Epidermal melanocyte (primary cell): ENCODE measurements around the gene ATRN.
"Not testable (repeated sequence)": the region's sequence is repeated elsewhere in the genome, so short reads cannot be mapped to it uniquely, and the experiment has no call there.

ENCODE experiments used
- DNase-seq: peaks from one replicate; pipeline ENCODE4 v3.0.0; 2011; ENCODE audit warnings: low spot score; ENCODE audit not compliant: insufficient read length

Gene ATRN

DNA sequence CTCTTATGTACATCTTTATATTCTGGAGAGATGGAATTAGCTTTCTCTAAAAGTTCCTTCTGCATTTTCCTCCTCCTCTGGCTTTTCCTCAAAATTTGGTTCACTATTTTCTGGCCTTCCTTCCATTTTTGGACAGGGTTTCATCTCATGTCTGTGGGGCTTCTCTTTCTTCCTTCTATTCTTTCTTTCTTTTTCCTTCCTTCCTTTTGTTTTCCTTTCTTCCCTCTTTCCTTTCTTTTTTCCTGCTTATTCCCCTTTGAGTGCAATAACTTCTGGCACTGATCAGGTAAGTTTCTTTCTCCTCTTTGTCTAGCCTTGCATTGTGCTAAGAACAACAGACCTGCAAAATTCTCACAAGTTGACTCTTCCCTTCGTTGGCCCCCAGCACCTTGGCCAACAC lies 5.5 kb upstream of the ATRN start:
- no peak for DNase-seq

DNA sequence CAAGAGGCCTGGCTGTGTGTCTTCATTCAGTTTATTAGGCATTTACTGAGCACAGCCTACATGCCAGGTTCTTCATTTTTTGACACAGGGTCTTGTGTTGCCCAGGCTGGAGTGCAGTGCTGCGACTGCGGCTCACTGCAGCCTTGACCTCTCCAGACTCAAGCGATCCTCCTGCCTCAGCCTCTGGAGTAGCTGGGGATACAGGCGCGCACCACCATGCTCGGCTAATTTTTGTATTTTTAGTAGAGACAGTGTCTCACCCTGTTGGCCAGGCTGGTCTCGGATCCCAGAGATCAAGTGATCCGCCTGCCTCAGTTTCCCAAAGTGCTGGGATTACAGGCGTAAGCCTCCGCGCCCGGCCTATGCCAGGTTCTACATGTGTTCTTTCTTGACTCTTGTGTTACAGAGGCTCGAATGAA lies 601 bp upstream of the ATRN start:
- DNase-seq = no peak

DNA sequence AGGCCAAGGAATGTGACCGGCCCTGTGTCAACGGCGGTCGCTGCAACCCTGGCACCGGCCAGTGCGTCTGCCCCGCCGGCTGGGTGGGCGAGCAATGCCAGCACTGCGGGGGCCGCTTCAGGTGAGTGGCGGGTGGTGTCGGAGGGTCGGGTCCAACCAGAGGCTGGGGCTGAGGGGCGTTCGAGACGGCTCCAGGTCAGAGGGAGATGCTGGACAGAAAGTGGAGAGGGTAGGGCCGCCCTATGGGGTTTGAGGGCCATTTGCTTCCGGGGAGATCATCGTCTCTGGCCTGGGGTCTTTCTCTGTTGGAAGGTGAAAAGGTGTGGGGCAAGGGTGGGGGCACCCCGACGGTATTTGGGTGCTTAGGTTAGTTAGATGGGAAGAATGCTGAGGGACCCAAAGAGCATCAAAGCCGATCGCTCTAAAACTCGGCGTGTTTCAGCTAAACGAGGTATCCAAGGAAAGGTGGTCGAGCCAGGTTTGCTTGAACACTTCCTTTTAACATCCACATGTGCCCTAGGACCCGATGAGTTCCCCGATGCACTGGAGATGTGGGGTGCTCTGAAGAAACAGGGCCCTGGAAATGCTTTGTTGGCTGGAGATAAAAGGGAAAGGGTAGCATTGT lies 691 bp downstream of the ATRN start:
- no peak for DNase-seq

DNA sequence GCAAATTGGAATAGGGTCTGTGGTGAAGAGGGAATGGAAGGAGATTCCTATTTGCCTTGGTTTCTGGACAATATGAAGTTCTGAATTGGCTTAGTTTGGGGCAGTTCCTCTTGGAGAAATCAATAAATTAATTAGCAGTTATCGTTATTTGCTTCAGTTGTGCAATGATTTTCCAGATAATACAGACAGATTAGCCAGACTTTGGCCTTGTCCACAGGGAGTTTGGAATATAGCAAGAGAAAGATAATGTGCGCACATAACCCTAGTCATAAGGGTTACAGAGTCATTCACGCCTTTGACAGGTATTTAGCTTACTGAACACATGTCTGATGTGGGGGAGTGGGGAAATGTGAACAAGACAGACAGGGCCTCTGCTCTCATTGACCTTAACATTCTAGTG lies 1.3 kb downstream of the ATRN start:
- no peak for DNase-seq

DNA sequence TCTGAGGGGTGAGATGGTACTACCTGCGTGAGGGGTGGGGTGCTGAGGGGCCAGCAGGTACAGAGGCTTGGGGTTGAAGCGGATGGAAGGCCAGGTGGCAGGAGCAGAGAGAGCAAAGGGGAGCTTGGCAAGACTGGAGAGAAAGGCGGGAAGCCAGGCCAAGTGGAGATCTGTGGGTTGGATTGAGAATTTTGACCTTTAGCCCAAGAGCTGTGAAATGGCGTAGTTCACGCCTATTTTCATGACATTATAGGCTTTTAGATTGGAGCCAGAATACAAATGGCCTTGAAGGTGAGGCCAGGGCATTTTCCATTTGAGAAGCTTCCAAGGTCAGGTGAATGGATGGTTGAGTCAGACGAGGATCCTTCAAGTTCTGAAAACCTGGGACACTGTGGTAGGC lies 2.5 kb downstream of the ATRN start:
- no peak for DNase-seq

DNA sequence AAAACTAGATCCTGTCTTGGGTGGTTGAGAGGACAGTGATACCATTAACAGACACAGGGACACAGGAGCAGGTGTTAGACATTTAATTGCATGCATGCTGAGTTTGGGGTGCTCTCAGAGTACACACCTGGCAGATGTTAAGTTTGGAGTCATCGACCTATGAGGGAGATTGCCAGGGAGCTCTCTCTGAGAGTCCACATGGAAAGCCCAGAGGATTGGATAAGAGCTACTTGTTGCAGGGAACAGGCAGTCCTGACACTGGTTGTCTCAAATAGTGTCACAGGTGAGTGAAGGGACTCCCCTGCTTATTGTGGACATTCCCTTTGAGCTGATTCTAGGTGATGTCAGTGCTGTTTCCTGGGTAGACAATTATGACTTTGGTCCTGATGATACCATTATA lies 3.1 kb downstream of the ATRN start:
- no peak for DNase-seq

DNA sequence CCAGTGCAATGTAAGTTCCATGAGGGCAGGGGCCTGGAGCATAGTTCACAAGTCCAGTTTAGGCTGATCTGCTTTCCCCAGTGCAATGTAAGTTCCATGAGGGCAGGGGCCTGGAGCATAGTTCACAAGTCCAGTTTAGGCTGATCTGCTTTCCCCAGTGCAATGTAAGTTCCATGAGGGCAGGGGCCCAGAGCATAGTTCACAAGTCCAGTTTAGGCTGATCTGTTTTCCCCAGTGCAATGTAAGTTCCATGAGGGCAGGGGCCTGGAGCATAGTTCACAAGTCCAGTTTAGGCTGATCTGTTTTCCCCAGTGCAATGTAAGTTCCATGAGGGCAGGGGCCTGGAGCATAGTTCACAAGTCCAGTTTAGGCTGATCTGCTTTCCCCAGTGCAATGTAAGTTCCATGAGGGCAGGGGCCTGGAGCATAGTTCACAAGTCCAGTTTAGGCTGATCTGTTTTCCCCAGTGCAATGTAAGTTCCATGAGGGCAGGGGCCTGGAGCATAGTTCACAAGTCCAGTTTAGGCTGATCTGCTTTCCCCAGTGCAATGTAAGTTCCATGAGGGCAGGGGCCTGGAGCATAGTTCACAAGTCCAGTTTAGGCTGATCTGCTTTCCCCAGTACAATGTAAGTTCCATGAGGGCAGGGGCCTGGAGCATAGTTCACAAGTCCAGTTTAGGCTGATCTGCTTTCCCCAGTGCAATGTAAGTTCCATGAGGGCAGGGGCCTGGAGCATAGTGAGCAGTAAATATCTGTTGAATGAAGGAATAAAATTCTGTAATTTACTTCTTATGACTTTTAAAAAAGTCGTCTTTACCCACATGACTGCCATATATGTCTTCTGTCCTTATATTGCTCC lies 6.4 kb downstream of the ATRN start:
- not testable (repeated sequence) for DNase-seq

DNA sequence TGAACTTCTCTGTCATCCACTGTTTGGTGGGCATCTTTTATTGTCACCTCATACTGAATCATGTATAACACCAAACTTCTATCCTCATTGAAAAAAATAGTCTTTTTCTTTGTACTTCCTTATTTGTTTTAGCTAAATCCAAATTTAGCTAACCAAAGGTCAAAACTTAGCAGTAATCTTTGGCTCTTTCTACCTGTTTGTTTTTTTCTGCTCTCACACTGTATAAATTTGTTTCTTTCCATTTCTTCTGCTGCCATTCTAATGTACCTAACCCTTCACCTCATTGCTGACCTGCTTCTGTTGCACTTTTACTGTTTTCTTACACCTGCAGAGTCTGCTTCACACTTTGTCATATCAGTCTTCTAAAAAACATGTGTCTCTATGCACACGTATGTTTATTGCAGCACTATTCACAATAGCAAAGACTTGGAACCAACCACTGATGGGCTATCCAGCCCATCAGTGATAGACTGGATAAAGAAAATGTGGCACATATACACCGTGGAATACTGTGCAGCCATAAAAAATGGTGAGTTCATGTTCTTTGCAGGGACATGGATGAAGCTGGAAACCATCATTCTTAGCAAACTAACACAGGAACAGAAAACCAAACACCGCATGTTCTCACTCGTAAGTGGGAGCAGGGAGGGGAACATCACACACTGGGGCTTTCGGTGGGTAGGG lies 7.2 kb downstream of the ATRN start:
- DNase-seq = no peak

DNA sequence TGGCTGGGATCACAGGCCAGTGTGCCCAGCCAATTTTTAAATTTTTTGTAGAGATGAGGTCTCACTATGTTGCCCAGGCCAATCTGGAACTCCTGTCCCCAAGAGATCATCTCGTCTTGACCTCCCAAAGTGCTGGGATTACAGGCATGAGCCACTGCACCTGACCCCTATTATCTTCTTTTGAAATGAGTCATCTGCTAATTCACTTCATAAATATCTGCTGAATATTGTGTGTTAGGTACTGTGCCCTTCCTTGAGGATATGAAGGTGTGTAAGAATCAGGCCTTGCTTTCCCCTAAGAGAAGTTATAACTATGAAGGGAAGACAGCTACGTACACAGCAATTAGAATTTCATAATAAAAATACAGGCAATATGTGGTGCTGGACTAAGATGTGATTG lies 8.2 kb downstream of the ATRN start:
- no peak for DNase-seq

DNA sequence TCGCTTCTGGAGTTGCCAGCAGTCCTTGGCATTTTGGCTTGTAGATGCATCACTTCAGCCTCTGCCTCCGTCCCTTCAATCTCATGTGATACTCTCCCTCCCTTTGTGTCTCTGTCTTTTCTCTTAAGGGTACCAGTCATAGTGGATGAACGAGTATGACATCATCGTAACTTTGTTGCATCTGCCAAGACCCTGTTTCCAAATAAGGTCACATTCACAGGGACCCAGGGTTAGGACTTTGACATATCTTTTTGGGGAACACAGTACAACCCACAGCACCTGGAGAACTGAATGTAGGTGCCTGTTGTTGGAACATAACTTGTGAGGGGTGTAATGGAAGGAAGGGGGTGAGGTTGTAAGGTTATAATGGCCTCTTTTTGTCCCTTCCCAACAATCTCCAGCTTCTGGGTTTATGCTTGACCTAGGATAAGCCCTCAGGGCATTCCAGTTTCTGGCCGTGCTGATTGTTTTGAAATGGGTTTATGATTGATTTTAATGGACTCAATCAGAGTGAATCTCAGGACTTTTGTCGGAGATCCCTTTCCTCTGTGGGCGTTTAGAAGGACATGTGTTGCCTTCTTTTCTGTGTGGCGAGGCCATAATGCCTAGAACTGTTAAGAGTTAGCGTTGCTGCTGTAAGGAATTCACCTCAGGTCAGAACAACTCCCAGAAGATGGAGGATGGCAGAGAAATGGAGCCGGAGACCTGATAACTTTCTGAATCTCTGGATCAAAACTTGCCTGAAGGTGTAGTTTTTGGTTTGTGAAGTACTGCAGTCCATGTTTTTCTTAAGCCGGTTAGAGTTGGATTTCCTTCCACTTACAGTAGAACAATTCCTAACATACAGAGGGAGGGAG lies 9.2 kb downstream of the ATRN start:
- no peak for DNase-seq

DNA sequence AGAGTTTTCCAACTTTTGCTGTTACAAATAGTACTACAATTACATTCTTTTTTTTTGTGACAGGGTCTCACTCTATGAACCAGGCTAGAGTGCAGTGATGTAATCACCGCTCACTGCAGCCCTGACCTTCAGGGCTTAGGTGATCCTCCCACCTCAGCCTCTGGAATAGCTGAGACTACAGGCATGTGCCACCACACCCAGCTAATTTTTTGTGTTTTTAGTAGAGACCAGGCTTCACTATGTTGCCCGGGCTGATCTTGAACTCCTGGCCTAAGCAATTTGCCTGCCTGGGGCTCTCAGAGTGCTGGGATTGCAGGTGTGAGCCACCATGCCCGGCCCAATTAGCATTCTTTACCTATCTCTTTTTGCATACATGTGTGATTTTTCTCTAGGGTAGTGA lies 12.5 kb downstream of the ATRN start:
- DNase-seq = no peak

DNA sequence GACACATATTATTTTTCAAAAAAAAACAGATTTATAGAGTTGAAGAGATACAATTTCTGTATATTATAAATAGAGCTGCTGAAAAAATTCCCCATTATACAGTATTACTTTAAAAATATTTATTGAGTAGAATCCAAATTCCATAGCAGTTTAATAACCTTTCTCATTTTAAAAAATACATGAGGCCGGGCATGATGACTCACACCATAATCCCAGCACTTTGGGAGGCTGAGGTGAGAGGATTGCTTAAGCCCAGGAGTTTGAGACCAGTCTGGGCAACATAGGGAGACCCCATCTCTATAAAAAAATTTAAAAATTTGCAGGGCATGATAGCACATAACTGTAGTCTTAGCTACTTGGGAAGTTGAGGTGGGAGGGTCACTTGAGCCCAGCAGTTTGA lies 13.0 kb downstream of the ATRN start:
- no peak for DNase-seq

DNA sequence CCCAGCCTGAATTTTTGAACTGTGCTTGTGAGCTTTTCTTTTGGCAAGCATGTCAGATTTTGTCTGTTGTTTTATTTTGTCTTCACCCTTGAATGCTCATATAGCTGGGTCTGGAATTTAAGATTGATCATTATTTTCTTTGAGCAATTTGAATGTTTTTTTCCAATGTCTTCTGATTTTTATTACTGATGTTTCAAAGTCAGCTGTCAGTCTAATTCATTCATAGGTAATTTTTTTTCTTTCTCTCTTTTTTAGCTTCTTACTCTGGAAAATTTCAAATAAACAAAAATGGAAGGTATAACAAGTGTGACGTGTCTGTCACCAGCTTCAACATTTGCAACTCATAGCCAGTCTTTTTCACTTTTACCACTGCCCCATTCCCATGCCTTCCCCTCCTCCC lies 15.1 kb downstream of the ATRN start:
- no peak for DNase-seq

DNA sequence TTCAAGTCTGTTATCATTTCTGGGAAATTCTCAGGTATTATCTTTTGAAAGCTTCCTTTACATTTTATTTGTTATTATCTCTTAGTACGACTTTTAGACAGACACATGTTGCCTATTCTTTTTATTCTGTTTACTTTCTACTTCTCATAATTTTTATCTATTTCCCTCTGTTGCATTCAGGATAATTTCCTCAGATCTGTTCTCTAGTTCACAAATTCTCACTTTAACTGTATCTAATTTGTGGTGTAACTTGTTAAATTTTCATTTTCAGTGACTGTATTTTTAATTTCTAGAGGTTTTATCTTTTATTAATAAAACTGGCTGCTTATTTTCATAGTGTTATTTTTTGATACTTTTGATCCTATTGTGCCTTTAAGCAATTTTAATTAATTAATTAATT lies 16.0 kb downstream of the ATRN start:
- no peak for DNase-seq

DNA sequence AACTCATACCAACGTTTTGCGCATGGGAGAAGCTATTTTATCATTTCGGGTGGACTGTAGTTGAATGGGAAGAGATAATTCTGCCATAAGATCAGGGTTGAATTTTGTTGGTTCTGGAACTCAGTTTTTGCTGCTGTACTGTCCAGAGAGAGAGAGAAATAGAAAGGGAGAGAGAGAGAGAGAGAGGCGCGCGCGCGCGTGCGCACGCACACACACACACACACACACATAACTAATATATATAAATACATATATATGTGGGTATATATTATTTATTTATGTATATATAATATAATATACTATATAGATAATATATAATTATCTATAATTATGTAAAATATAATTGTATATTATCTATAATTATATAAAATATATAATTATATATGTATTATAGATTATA lies 21.9 kb downstream of the ATRN start:
- DNase-seq = no peak

DNA sequence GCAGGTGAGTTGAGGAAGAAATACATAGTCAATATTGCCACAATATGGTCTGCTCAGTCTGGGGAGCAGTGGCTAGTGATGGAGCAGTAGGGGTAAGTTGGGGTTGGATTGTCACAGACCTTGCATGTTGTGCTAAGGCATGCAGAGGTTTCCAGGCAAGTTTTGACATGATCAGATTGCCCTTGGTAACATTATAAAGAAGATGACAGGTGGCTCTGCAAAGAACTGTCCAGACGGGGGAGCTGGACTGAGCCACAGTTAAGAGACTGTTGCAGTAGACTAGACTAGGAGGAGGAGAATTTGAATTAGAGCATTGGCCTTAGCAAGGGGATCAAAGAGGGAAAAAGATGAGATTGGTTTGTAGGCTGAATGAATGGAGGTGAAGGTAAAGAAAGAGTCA lies 23.4 kb downstream of the ATRN start:
- no peak for DNase-seq

DNA sequence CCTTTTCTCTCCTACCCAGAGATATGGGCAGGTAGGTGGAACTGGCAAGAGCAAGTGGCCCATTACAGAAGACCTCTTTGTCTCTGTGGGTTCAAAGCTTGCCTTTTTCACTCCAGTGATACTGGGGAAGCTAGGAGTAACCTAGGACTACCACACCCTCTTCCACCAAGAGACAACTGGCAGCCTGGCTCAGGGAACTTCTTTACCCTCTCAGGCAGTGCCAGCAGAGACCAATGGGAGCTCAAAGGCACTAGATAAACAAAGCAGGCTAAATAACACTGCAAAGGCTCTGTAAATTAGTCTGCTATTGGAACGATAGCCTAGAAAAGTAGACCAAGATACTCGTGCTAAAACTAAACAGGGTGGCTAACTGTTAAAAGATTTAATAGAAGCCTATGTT lies 32.1 kb downstream of the ATRN start:
- no peak for DNase-seq

DNA sequence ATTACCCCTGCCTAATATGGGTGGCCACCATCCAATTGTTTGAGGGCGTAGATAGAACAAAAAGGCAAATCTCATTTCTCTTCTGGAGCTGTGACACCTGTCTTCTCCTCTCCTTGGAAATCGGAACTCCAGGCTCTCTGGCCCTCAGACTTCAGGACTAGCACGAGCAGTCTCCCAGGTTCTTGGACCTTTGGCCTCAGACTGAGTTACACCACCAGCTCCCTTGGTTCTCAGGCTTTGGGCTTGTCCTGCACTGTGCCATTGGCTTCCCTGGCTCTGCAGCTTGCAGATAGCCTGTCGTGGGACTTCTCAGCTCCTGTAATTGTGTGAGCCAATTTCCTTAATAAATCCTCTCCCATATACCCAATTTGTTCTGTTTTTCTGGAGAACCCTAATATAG lies 34.3 kb downstream of the ATRN start:
- DNase-seq = no peak

DNA sequence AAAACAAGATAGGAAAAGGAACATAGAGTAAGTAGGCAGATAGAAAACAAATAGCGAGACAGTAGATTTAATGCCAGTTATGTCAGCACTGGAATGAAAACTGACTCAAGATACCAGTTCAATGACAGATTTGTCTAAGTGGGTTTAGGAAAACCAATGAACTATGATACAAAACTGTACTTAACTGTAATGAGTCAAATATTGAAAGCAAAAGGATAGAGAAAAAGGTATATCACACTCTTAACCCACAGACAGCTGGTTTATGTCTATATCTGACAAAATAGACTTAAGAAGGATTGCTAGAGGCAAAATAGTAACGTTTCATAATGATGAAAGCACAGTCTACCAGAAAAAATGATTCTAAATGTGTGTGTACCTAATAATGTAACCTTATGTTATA lies 38.2 kb downstream of the ATRN start:
- no peak for DNase-seq

DNA sequence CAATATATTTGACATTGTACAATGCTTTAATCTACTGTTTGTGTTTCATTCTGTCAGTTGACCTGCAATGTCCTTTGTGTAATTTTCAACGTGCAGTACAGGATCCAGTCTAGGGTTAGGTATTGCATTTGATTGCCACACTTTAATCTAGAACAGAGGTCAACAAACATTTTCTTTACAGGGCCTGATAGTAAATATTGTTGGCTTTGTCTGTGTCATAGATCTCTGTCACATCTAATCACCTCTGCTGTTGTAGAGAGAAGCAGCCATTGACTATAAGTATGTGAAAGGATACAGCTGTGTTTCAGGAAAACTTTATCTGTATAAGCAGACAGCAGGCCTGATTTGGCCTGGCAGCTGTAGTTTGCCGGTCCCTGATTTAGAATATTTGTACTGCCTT lies 39.3 kb downstream of the ATRN start:
- DNase-seq = no peak

DNA sequence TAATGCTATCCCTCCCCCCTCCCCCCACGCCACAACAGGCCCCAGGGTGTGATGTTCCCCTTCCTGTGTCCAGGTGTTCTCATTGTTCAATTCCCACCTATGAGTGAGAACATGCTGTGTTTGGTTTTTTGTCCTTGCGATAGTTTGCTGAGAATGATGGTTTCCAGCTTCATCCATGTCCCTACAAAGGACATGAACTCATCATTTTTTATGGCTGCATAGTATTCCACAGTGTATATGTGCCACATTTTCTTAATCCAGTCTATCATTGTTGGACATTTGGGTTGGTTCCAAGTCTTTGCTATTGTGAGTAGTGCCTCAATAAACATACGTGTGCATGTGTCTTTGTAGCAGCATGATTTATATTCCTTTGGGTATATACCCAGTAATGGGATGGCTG lies 41.4 kb downstream of the ATRN start:
- DNase-seq = not testable (repeated sequence)
